ENCODE measurements around the gene ZPR1.

The ZPR1 gene

GRCh38 chr11:116740741-116741140, 47.1 kb downstream of the ZPR1 start:
- H3K27me3 ChIP-seq (ENCODE audit: insufficient read depth, poor library complexity, severe bottlenecking) = no peaks in the 10 kb centered on the region
- no peaks in the 10 kb centered on the region for H3K4me1 ChIP-seq (ENCODE audit: insufficient read depth, poor library complexity, severe bottlenecking)
- H3K9me3 ChIP-seq (ENCODE audit: severe bottlenecking) = no peaks in the 10 kb centered on the region
- no peak overlapping the region for H3K4me3 ChIP-seq (ENCODE audit: severe bottlenecking)
- H3K27ac ChIP-seq (ENCODE audit: poor library complexity, severe bottlenecking) = no peak overlapping the region
- peaks cover 6% of the 10 kb centered on the region; the same call in 1 of the 2 replicates for H3K36me3 ChIP-seq (ENCODE audit: low read depth)
- no peak for DNase-seq (ENCODE audit: low spot score)
- TF ChIP-seq CTCF (IDR thresholded peaks at IDR 0.05; ENCODE audit: poor library complexity, severe bottlenecking) = no peak
- no peak for ATAC-seq (ENCODE audit: low read depth)

- H3K27me3 ChIP-seq (ENCODE audit: insufficient read depth, poor library complexity, severe bottlenecking) = no peaks in the 10 kb centered on the region
These were observed 48.8 kb downstream of the ZPR1 start for GRCh38 chr11:116738975-116739374.

GRCh38 chr11:116736763-116737162, 51.1 kb downstream of the ZPR1 start:
- no peak overlapping the region for H3K4me3 ChIP-seq (ENCODE audit: severe bottlenecking)
- no peak overlapping the region for H3K27ac ChIP-seq (ENCODE audit: poor library complexity, severe bottlenecking)
- ATAC-seq (ENCODE audit: low read depth) (peak; percentile 54; the same call in 2 of the 3 replicates), DNase-seq (ENCODE audit: low spot score) (no peak)
- H3K27me3 ChIP-seq (ENCODE audit: insufficient read depth, poor library complexity, severe bottlenecking) = no peaks in the 10 kb centered on the region
- H3K9me3 ChIP-seq (ENCODE audit: severe bottlenecking) = no peaks in the 10 kb centered on the region
- no peaks in the 10 kb centered on the region for H3K4me1 ChIP-seq (ENCODE audit: insufficient read depth, poor library complexity, severe bottlenecking)
- peak; percentile 17 for TF ChIP-seq CTCF (IDR thresholded peaks at IDR 0.05; ENCODE audit: poor library complexity, severe bottlenecking)
- no peaks in the 10 kb centered on the region for H3K36me3 ChIP-seq (ENCODE audit: low read depth)

More at GRCh38 chr11:116738975-116739374, 48.8 kb downstream of the ZPR1 start:
- no peak overlapping the region for H3K4me3 ChIP-seq (ENCODE audit: severe bottlenecking)
- ATAC-seq (ENCODE audit: low read depth) (no peak), DNase-seq (ENCODE audit: low spot score) (no peak)
- TF ChIP-seq CTCF (IDR thresholded peaks at IDR 0.05; ENCODE audit: poor library complexity, severe bottlenecking) = no peak
- H3K9me3 ChIP-seq (ENCODE audit: severe bottlenecking) = no peaks in the 10 kb centered on the region
- no peak overlapping the region for H3K27ac ChIP-seq (ENCODE audit: poor library complexity, severe bottlenecking)
- H3K4me1 ChIP-seq (ENCODE audit: insufficient read depth, poor library complexity, severe bottlenecking) = no peaks in the 10 kb centered on the region
- no peaks in the 10 kb centered on the region for H3K36me3 ChIP-seq (ENCODE audit: low read depth)

GRCh38 chr11:116733969-116734508, 53.8 kb downstream of the ZPR1 start:
- Histone ChIP-seq H3K27ac (ENCODE audit: poor library complexity, severe bottlenecking) (no peak overlapping the region), H3K36me3 (ENCODE audit: low read depth) (no peaks in the 10 kb centered on the region), H3K4me3 (ENCODE audit: severe bottlenecking) (no peak overlapping the region), H3K27me3 (ENCODE audit: insufficient read depth, poor library complexity, severe bottlenecking) (no peaks in the 10 kb centered on the region), H3K9me3 (ENCODE audit: severe bottlenecking) (no peaks in the 10 kb centered on the region), H3K4me1 (ENCODE audit: insufficient read depth, poor library complexity, severe bottlenecking) (no peaks in the 10 kb centered on the region)
- ATAC-seq (ENCODE audit: low read depth) (no peak), DNase-seq (ENCODE audit: low spot score) (no peak)
- TF ChIP-seq CTCF (IDR thresholded peaks at IDR 0.05; ENCODE audit: poor library complexity, severe bottlenecking) = no peak

- no peak for DNase-seq (ENCODE audit: low spot score)
- no peak overlapping the region for H3K27ac ChIP-seq (ENCODE audit: poor library complexity, severe bottlenecking)
- TF ChIP-seq CTCF (IDR thresholded peaks at IDR 0.05; ENCODE audit: poor library complexity, severe bottlenecking) = peak; percentile 61
- H3K4me1 ChIP-seq (ENCODE audit: insufficient read depth, poor library complexity, severe bottlenecking) = no peaks in the 10 kb centered on the region
- H3K9me3 ChIP-seq (ENCODE audit: severe bottlenecking) = no peaks in the 10 kb centered on the region
- H3K36me3 ChIP-seq (ENCODE audit: low read depth) = no peaks in the 10 kb centered on the region
- no peaks in the 10 kb centered on the region for H3K27me3 ChIP-seq (ENCODE audit: insufficient read depth, poor library complexity, severe bottlenecking)
- H3K4me3 ChIP-seq (ENCODE audit: severe bottlenecking) = no peak overlapping the region
- ATAC-seq (ENCODE audit: low read depth) = no peak
These were observed 54.6 kb downstream of the ZPR1 start for GRCh38 chr11:116733043-116733755.
